EH (cell line): ENCODE results near the gene HOXA4.

ENCODE experiments used
- DNase-seq: peaks from one replicate; pipeline ENCODE4 v3.0.0-alpha.2; 2015; ENCODE audit warnings: low read depth

HOXA4 gene

GRCh38 chr7:27147199-27148030 is 16.9 kb upstream of the HOXA4 start, which contains the start of gene HOXA6:
HOXA6 (minus strand) TSS chr7:27147774; CDS start chr7:27147749, 25 bp downstream.
- DNase-seq, result peak; percentile 22

- no peak for DNase-seq
Observed at GRCh38 chr7:27146491-27147198, 16.1 kb upstream of the HOXA4 start.

- DNase-seq, result no peak
Observed at GRCh38 chr7:27145914-27146412, 15.4 kb upstream of the HOXA4 start.

- no peak for DNase-seq
Observed at GRCh38 chr7:27145165-27145913, 14.8 kb upstream of the HOXA4 start.

GRCh38 chr7:27144781-27145164 is 14.2 kb upstream of the HOXA4 start:
- DNase-seq, result no peak

- DNase-seq, result no peak
Observed at GRCh38 chr7:27143950-27144780, 13.6 kb upstream of the HOXA4 start.

GRCh38 chr7:27143023-27143949 is 12.7 kb upstream of the HOXA4 start, which contains the start of gene HOXA5:
HOXA5 (minus strand) TSS chr7:27143681; CDS start chr7:27143607, 74 bp downstream.
- peak; percentile 91 for DNase-seq

GRCh38 chr7:27142580-27143022 is 12.0 kb upstream of the HOXA4 start:
- no peak for DNase-seq

- DNase-seq, result no peak
Observed at GRCh38 chr7:27141923-27142579, 11.5 kb upstream of the HOXA4 start.

GRCh38 chr7:27141137-27141922 is 10.8 kb upstream of the HOXA4 start:
- DNase-seq, result no peak

- DNase-seq, result no peak
Observed at GRCh38 chr7:27140126-27140857, 9.7 kb upstream of the HOXA4 start.

GRCh38 chr7:27139334-27140125 is 9.0 kb upstream of the HOXA4 start:
- no peak for DNase-seq

GRCh38 chr7:27138985-27139333 is 8.4 kb upstream of the HOXA4 start:
- no peak for DNase-seq

- DNase-seq, result no peak
Observed at GRCh38 chr7:27138472-27138871, 7.9 kb upstream of the HOXA4 start.

- no peak for DNase-seq
Observed at GRCh38 chr7:27137640-27138315, 7.2 kb upstream of the HOXA4 start.

GRCh38 chr7:27134392-27134791 is 3.8 kb upstream of the HOXA4 start:
- peak; percentile 84 for DNase-seq
